GM12878 (cell line): Measurements from ENCODE around the gene MUSTN1. TPM values are rescaled to one million over a fixed set of nuclear protein-coding genes. Genes with fewer than 3 reads are reported as not detected.

Experiments
- ATAC-seq: fragments of 200-7000 bp; cut with Tn5 transposase; 3 replicates; pipeline ENCODE4 v1.9.1; 2020; ENCODE audit warnings: mild to moderate bottlenecking, moderate library complexity
- BruUV-seq: library from RNA; stranded (reverse); fragments of 400-500 nt; replicated peaks from 2 replicates; lab custom pipeline; 2021; lab: Mats Ljungman, UMichigan
- CTCF ChIA-PET: fragments of 300-600 bp; sonication (Branson Sonifier 250); formaldehyde crosslinking; extraction: SDS; loops from one replicate; lab custom pipeline; 2021; ENCODE audit warnings: inconsistent platforms; lab: Yijun Ruan, JAX
- POLR2A ChIA-PET: fragments of 350-600 bp; formaldehyde crosslinking; extraction: SDS; loops from one replicate; lab custom pipeline; 2021; ENCODE audit warnings: inconsistent platforms; lab: Charles Lee
- RAD21 ChIA-PET: fragments of 300-600 bp; sonication (Branson Sonifier 250); formaldehyde crosslinking; loops from one replicate; lab custom pipeline; 2023; ENCODE audit warnings: antibody characterized with exemption; ENCODE audit not compliant: unreplicated experiment; lab: Charles Lee
- SMC1A ChIA-PET: fragments of 300-600 bp; sonication (Branson Sonifier 250); formaldehyde crosslinking; loops from one replicate; lab custom pipeline; 2023; ENCODE audit not compliant: unreplicated experiment, uncharacterized antibody; lab: Charles Lee
- DNase-seq: peaks from one replicate; pipeline ENCODE4 v3.0.0-alpha.2; 2011; ENCODE audit warnings: low read depth, low spot score
- FAIRE-seq: peaks from 3 replicates; lab custom pipeline; 2011; peaks lifted over from hg19 to GRCh38; lab: Jason Lieb, UNC
- H2AFZ ChIP-seq: 2 replicates; pipeline ENCODE4 v1.6.0; 2011; ENCODE audit warnings: low read depth, low read length, control low read depth; ENCODE audit not compliant: control insufficient read depth
- H3K27ac ChIP-seq: 2 replicates; pipeline ENCODE4 v1.5.1; 2011; ENCODE audit warnings: control low read depth; ENCODE audit not compliant: control insufficient read depth, insufficient read depth
- H3K27me3 ChIP-seq, 2 experiments: replicated peaks in 1 of 2; 2 replicates each; pipeline versions ENCODE4 v1.6.0 to v1.6.1; 2011; ENCODE audit warnings: low read length in 1 of 2; ENCODE audit not compliant: control insufficient read depth in 2 of 2, insufficient read depth in 2 of 2
- H3K36me3 ChIP-seq, 2 experiments: 2 replicates each; pipeline ENCODE4 v1.5.1; 2011; ENCODE audit warnings: low read length in 1 of 2; ENCODE audit not compliant: control insufficient read depth in 2 of 2, insufficient read depth in 2 of 2
- H3K4me1 ChIP-seq: 2 replicates; pipeline ENCODE4 v1.6.1; 2011; ENCODE audit warnings: mild to moderate bottlenecking, low read length, moderate library complexity, mixed read lengths; ENCODE audit not compliant: control insufficient read depth, insufficient read depth
- H3K4me2 ChIP-seq: 2 replicates; pipeline ENCODE4 v1.6.0; 2011; ENCODE audit warnings: control low read depth; ENCODE audit not compliant: control insufficient read depth, insufficient read depth
- H3K4me3 ChIP-seq: fragments of 200-600 bp; sonication (generic); 2 replicates; pipeline ENCODE4 v1.5.1; 2016
- H3K79me2 ChIP-seq: 2 replicates; pipeline ENCODE4 v1.6.0; 2011; ENCODE audit warnings: low read length; ENCODE audit not compliant: control insufficient read depth, insufficient read depth
- H3K9ac ChIP-seq: 2 replicates; pipeline ENCODE4 v1.8.0; 2011; ENCODE audit warnings: low read length, control low read depth, mixed read lengths; ENCODE audit not compliant: control insufficient read depth, insufficient read depth
- H3K9me3 ChIP-seq: replicated peaks from 3 replicates; pipeline ENCODE4 v1.5.1; 2011; ENCODE audit warnings: mild to moderate bottlenecking, low read length; ENCODE audit not compliant: control insufficient read depth, insufficient read depth
- H4K20me1 ChIP-seq: 2 replicates; pipeline ENCODE4 v1.6.0; 2011; ENCODE audit not compliant: control insufficient read depth, insufficient read depth
- BACH1 ChIP-seq: fragments of 450-650 bp; IDR thresholded peaks from 2 replicates; pipeline ENCODE4 v1.6.1; 2017; ENCODE audit warnings: mild to moderate bottlenecking, borderline replicate concordance
- ESRRA ChIP-seq: IDR thresholded peaks from 2 replicates; pipeline ENCODE4 v1.6.1; 2012; ENCODE audit warnings: mild to moderate bottlenecking, low read length, improper control_type of control experiment
- FOS ChIP-seq: IDR thresholded peaks from 3 replicates; pipeline ENCODE4 v1.6.1; 2011; ENCODE audit warnings: borderline replicate concordance; ENCODE audit not compliant: insufficient read length; ENCODE audit errors: extremely low read depth
- IKZF1 ChIP-seq: fragments of 450-650 bp; conservative IDR thresholded peaks from 2 replicates; pipeline ENCODE4 v1.6.1; 2017; ENCODE audit warnings: antibody characterized with exemption, mild to moderate bottlenecking
- IRF4 ChIP-seq: IDR thresholded peaks from 2 replicates; pipeline ENCODE4 v1.6.1; 2011; ENCODE audit warnings: low read depth, low read length
- NBN ChIP-seq: fragments of 450-650 bp; IDR thresholded peaks from 2 replicates; pipeline ENCODE4 v1.6.1; 2016
- NFIC ChIP-seq: IDR thresholded peaks from 2 replicates; pipeline ENCODE4 v1.6.1; 2012; ENCODE audit warnings: low read depth, mild to moderate bottlenecking, inconsistent platforms, low read length, moderate library complexity
- NFYA ChIP-seq: IDR thresholded peaks from 2 replicates; pipeline ENCODE4 v1.6.1; 2011; ENCODE audit warnings: low read depth, mild to moderate bottlenecking, low read length, improper control_type of control experiment, borderline replicate concordance
- NRF1 ChIP-seq: conservative IDR thresholded peaks from 2 replicates; pipeline ENCODE4 v1.6.1; 2011; ENCODE audit warnings: mild to moderate bottlenecking, low read depth, low read length, improper control_type of control experiment
- POLR2A ChIP-seq: IDR thresholded peaks from 2 replicates; pipeline ENCODE4 v1.6.1; 2011; ENCODE audit warnings: low read depth, mild to moderate bottlenecking, low read length
- SP1 ChIP-seq: IDR thresholded peaks from one replicate; pipeline ENCODE4 v1.6.1; 2011; ENCODE audit warnings: low read depth, low read length
- SUZ12 ChIP-seq: fragments of 200-600 bp; sonication (generic); IDR thresholded peaks from one replicate; pipeline ENCODE4 v1.6.1; 2018; ENCODE audit warnings: antibody characterized with exemption, mild to moderate bottlenecking; ENCODE audit not compliant: unreplicated experiment
- WGBS: methylation state at CpG from one replicate; pipeline ENCODE4 v1.1.6; 2016; ENCODE audit warnings: low lambda C conversion rate; ENCODE audit not compliant: insufficient replicate concordance, insufficient coverage; ENCODE audit errors: missing lambda C conversion rate; 5-methylcytosine and 5-hydroxymethylcytosine counted together
- in situ Hi-C: fragments of 300-500 bp; cut with MboI; formaldehyde crosslinking; loops from 9 replicates; pipeline ENCODE4 v1.14.3; 2018; ENCODE audit warnings: mixed read lengths
- intact Hi-C: fragments of 100-400 bp; cut with micrococcal nuclease; formaldehyde crosslinking; loops from one replicate; pipeline ENCODE4 v1.14.2; 2022; ENCODE audit not compliant: unreplicated experiment
- polyA plus RNA-seq, 11 experiments: library from polyadenylated mRNA; depleted of rRNA in 4 of 11; unstranded in 6 of 11; stranded (reverse) in 5 of 11; fragments of >200 nt; fragmentation: Nextera tagmentation in 4 of 11; fragmentation: Illumina TruSeq in 1 of 11; extraction: Ambion mirVana in 4 of 11; extraction: Trizol in 1 of 11; gene quantifications; 1 replicate in 1 of 11; 2 replicates in 10 of 11; pipeline versions ENCODE4 v1.2.1 to v1.2.3, GENCODE V29; 2011 to 2016; ENCODE audit warnings: inconsistent platforms in 2 of 11, missing spikeins in 2 of 11, low read depth in 1 of 11
- total RNA-seq, 4 experiments: library from RNA; depleted of rRNA in 3 of 4; stranded (reverse); fragments of >200 nt in 3 of 4; fragmentation: Illumina TruSeq in 1 of 4; extraction: Trizol in 1 of 4; gene quantifications; 2 replicates each; pipeline versions ENCODE4 v1.2.1 to v1.2.3, GENCODE V29; 2013 to 2021
- TF ChIP-seq, protein P1 (sequence below): IDR thresholded peaks from 2 replicates; pipeline ENCODE4 v1.6.1; 2011; ENCODE audit warnings: low read depth, mild to moderate bottlenecking, low read length, moderate library complexity, borderline replicate concordance; ENCODE audit errors: extremely low read depth
- TF ChIP-seq, protein P2 (sequence below): fragments of 150-350 bp; IDR thresholded peaks from 2 replicates; pipeline ENCODE4 v1.6.1; 2016; ENCODE audit warnings: low read depth, low read length

The MUSTN1 gene
- total and polyA plus RNA-seq, 10 of the 15 experiments (the other 5 are each of a cell fraction or from before 2014, with no cell fraction given), result 0.35 to 4.5 (median 1.2) TPM; not detected in 2

DNA sequence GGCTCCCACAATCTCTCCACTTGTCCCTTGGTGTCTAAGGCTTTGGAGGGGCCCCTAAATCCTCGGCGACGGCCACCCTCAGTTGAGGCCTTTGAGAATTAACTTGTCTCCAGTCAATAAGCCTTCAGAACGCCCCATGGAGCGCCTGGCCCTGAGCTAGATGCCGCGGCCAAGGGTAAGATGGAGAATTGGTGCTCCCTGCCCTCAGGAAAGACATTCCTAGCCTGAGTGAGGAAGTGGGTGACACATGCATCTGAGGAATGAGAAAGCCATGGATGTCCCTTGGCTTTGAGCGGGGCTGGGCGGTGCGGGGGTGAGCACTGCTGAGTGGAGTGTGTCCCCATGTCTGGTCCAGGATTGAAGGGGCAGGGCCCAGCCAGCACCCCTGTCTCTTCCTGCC is 17.6 kb downstream of the MUSTN1 start:
- H3K4me3 ChIP-seq, result no peak overlapping the region
- FAIRE-seq, result no peak
- H3K9me3 ChIP-seq, result no peaks in the 10 kb centered on the region

More for the DNA sequence above, 17.6 kb downstream of the MUSTN1 start:
- in situ Hi-C loops, result no loop called here
- ChIA-PET RAD21 (no interaction called here), POLR2A (no interaction called here), CTCF (no interaction called here)
- no peak for ATAC-seq
- intact Hi-C loops, result no loop called here
- Histone ChIP-seq H3K27me3 (no peaks in the 10 kb centered on the region), H2AFZ (no peak overlapping the region)
- TF ChIP-seq BACH1 (no peak), SP1 (no peak), ESRRA (no peak), IRF4 (no peak), IKZF1 (no peak), NBN (no peak), SUZ12 (no peak), FOS (no peak), NFIC (no peak), NRF1 (no peak), POLR2A (no peak), NFYA (no peak)
- TF ChIP-seq, protein P1, sequence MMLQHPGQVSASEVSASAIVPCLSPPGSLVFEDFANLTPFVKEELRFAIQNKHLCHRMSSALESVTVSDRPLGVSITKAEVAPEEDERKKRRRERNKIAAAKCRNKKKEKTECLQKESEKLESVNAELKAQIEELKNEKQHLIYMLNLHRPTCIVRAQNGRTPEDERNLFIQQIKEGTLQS, result no peak
- TF ChIP-seq, protein P2, sequence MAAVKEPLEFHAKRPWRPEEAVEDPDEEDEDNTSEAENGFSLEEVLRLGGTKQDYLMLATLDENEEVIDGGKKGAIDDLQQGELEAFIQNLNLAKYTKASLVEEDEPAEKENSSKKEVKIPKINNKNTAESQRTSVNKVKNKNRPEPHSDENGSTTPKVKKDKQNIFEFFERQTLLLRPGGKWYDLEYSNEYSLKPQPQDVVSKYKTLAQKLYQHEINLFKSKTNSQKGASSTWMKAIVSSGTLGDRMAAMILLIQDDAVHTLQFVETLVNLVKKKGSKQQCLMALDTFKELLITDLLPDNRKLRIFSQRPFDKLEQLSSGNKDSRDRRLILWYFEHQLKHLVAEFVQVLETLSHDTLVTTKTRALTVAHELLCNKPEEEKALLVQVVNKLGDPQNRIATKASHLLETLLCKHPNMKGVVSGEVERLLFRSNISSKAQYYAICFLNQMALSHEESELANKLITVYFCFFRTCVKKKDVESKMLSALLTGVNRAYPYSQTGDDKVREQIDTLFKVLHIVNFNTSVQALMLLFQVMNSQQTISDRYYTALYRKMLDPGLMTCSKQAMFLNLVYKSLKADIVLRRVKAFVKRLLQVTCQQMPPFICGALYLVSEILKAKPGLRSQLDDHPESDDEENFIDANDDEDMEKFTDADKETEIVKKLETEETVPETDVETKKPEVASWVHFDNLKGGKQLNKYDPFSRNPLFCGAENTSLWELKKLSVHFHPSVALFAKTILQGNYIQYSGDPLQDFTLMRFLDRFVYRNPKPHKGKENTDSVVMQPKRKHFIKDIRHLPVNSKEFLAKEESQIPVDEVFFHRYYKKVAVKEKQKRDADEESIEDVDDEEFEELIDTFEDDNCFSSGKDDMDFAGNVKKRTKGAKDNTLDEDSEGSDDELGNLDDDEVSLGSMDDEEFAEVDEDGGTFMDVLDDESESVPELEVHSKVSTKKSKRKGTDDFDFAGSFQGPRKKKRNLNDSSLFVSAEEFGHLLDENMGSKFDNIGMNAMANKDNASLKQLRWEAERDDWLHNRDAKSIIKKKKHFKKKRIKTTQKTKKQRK, result no peak
- TF ChIP-seq, all 136 proteins: peak for 0
- H3K79me2 ChIP-seq, result no peaks in the 10 kb centered on the region
- no peaks in the 10 kb centered on the region for H4K20me1 ChIP-seq
- 85% methylated on average over 10 of the region's 10 CpGs for WGBS
- H3K4me2 ChIP-seq, result no peak overlapping the region
- no peak overlapping the region for H3K9ac ChIP-seq
- BruUV-seq, result no TSS peak
- no peaks in the 10 kb centered on the region for H3K4me1 ChIP-seq
- no peaks in the 10 kb centered on the region for H3K36me3 ChIP-seq
- no peak for DNase-seq
- SMC1A ChIA-PET, result no interaction called here
- H3K27ac ChIP-seq, result no peak overlapping the region
